ENCODE data around the gene AMPD3.
A peak's percentile ranks its signal among the peaks of the same experiment; 100 is the strongest.

AMPD3 gene

DNA sequence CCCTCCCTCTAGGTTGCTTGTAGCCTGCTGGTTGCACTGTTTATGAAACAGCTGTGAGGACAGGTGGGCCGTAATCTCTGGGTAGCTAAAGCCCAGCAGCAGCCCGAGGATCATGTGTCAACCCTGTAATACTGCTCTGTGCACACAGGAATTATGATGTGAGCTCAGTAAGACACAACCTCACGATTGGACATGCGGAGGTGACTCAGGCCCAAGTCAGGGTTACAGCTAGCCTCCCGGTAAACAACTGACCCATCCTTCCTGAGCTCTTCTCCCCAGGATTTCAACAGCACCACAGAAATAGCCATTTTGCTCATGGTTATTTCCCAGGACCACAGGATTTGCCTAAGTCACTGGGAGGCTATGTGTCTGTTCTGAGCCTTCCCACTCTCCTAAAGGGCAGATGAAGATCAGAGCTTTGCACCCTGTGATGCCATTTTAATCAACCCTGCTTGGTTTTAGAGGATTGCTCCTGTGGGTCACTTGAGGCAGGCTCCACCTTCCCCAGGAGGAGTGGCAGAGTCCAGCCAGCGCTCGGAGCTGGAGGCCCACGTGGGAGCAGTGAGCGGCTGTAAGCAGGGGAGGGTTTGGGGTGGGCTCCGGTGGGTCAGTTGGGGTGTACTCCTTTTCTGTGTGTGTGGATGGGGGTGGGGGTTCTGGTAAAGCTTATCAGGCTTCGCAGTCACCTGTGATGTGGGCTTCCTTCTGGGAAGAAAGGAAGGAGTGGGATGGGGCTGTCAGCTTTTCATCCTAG is at the start of gene AMPD3:
Gene AMPD3 (plus strand): TSS at position 387 of the 754 bp plus-strand sequence. CDS start 6,256 bp downstream, outside the sequence.
- TF ChIP-seq Cebpa-rat (IDR thresholded peaks at IDR 0.05), result no peak
- Histone ChIP-seq H3K9me3 (no peaks in the 10 kb centered on the region), H3K4me2 (peak within 1 kb of the TSS; percentile 95), H3K36me3 (no peaks in the 10 kb centered on the region), H4K20me1 (no peaks in the 10 kb centered on the region), H3K27ac (peak within 1 kb of the TSS; percentile 87), H3K27me3 (peaks cover 10% of the 10 kb centered on the region; the same call in 1 of the 2 replicates), H3K4me3 (peak within 1 kb of the TSS; percentile 62), H3K4me1 (peaks cover 86% of the 10 kb centered on the region), H3K9ac (peak within 1 kb of the TSS; percentile 56)

DNA sequence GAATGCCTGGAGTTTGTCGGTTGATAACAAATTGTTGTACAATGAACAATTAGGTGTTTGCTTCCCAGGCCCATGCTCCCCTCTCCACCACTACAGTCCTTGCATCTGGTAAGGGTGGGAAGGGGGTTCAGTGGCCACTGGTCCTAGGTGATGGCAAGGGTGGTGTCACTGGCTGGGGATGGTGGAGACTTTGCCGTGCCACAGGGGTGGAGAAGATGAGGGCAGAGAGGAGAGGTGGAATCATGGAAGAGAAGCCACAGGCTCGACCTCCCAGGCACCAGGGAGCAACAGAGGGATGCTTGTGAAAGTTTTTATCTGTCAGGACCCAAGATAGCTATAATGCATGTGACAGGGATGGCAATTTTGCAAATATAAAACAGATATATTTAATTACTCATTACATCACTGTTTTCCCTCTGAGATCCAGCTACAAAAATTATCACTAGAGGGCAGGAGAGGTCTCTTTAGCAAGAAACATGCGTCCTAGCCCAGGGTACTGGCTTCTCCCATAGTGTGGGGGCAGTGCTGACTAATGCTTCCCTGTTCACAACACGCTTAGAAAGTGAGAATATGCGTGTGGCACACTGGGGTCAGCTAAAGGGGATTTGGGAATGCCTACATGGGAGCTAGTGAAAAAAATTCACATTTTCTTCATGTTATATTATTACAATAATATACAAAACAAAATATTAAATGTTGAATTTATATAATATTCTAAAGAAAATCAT is 49.0 kb upstream of the AMPD3 start:
- peaks cover 30% of the 10 kb centered on the region for H3K4me1 ChIP-seq
- no peaks in the 10 kb centered on the region for H3K9me3 ChIP-seq
- H3K4me2 ChIP-seq, result no peak overlapping the region
- H3K36me3 ChIP-seq, result no peaks in the 10 kb centered on the region
- H3K27me3 ChIP-seq, result no peaks in the 10 kb centered on the region
- no peak overlapping the region for H3K4me3 ChIP-seq
- no peak for TF ChIP-seq Cebpa-rat (IDR thresholded peaks at IDR 0.05)
- no peaks in the 10 kb centered on the region for H4K20me1 ChIP-seq
- no peak overlapping the region for H3K9ac ChIP-seq
- no peak overlapping the region for H3K27ac ChIP-seq

DNA sequence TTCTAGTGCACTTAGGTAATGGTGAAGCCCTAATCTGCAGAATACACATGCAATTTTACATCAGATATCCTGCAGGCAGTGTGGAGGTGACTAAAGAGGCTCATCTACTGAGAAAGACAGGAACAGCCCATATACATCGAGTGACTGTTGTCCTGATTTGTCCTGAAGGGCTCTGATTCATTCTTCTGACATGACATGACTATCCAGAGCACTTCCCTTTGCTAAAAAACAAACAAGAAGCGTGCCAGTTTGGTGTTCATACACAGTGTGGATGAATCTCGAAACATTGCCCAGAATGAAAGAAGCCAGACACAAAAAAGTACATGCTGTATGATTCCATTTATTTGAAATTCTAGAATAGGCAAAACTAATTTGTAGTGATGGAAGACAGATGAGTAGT is 48.0 kb upstream of the AMPD3 start:
- Histone ChIP-seq H3K9ac (no peak overlapping the region), H4K20me1 (no peaks in the 10 kb centered on the region), H3K4me2 (no peak overlapping the region), H3K4me1 (peaks cover 20% of the 10 kb centered on the region), H3K4me3 (no peak overlapping the region), H3K9me3 (no peaks in the 10 kb centered on the region), H3K27ac (no peak overlapping the region), H3K27me3 (no peaks in the 10 kb centered on the region), H3K36me3 (no peaks in the 10 kb centered on the region)
- no peak for TF ChIP-seq Cebpa-rat (IDR thresholded peaks at IDR 0.05)

DNA sequence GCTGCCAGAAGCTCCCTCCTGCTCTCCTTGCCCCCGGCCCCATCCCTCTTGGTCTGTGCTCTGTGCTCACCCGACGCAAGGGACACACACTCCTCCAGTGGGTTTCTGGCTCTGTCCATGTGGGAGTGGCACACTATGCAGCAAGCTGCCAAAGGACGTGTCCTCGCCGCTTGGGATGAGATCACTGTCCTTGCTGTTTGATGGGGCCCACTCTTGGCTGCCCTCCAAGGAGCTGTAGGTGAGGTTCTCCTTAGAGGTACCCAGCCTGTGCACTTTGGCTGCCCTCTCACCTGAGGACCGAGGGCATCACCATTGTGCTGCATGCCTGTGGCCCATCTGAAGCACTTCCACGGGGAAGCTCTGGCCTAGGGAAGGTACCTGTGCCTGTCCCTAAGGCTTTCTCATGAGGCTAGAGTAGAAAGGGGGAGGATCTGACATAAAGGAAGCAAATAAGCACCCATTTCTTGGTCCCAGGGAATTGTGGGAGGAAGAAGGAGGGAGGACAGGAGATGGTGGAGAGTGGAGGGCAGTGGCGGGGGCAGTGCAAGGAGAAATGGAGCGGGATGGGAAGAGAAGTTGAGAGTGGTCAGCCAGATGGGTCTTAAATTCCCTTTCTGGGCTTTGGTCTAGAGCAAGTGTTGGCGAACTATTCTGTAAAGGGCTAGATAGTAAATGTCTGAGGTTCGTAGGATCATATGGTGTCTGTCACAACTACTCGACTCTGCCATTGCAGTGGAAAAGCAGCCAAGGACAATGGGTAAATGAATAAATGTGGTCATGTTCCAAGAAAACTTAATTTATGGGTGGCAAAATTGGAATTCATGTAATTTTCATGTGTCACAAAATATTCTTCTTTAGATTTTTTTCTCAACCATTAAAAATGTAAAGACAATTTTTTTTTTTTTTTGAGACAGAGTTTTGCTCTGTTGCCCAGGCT is 47.0 kb upstream of the AMPD3 start:
- no peak overlapping the region for H3K4me2 ChIP-seq
- H3K27ac ChIP-seq, result no peak overlapping the region

DNA sequence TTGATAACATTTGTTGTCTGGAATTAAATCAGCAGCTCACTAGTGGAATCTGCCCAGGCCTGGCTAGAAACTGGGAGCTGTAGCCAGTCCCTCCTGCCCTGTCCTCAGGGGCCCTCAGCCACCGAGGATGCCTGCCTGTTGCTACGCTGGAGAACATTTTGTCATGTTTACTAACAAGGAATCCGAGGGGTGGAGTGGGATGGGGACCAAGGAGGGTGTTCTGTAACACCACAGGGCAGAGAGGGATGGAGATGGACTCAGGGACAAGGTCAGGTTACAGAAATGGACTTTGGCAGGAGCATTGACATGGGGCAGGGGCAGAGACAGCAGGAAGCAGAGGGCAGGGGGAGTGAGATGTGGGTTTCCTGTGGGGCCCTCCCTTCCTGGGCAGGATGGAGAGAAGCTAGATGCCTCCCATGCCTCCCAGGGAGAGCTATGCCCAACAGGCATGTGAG is 45.8 kb upstream of the AMPD3 start:
- Histone ChIP-seq H3K4me2 (peak overlapping the region; percentile 73), H3K9me3 (no peaks in the 10 kb centered on the region), H3K9ac (no peak overlapping the region), H4K20me1 (no peaks in the 10 kb centered on the region), H3K27ac (peak overlapping the region; percentile 50), H3K4me1 (peaks cover 34% of the 10 kb centered on the region), H3K4me3 (no peak overlapping the region), H3K27me3 (no peaks in the 10 kb centered on the region), H3K36me3 (no peaks in the 10 kb centered on the region)
- no peak for TF ChIP-seq Cebpa-rat (IDR thresholded peaks at IDR 0.05)

More for the DNA sequence above, 47.0 kb upstream of the AMPD3 start:
- no peak for TF ChIP-seq Cebpa-rat (IDR thresholded peaks at IDR 0.05)
- no peaks in the 10 kb centered on the region for H3K9me3 ChIP-seq
- no peaks in the 10 kb centered on the region for H3K36me3 ChIP-seq
- no peak overlapping the region for H3K4me3 ChIP-seq
- H3K27me3 ChIP-seq, result no peaks in the 10 kb centered on the region
- peaks cover 22% of the 10 kb centered on the region for H3K4me1 ChIP-seq
- no peaks in the 10 kb centered on the region for H4K20me1 ChIP-seq
- H3K9ac ChIP-seq, result no peak overlapping the region

DNA sequence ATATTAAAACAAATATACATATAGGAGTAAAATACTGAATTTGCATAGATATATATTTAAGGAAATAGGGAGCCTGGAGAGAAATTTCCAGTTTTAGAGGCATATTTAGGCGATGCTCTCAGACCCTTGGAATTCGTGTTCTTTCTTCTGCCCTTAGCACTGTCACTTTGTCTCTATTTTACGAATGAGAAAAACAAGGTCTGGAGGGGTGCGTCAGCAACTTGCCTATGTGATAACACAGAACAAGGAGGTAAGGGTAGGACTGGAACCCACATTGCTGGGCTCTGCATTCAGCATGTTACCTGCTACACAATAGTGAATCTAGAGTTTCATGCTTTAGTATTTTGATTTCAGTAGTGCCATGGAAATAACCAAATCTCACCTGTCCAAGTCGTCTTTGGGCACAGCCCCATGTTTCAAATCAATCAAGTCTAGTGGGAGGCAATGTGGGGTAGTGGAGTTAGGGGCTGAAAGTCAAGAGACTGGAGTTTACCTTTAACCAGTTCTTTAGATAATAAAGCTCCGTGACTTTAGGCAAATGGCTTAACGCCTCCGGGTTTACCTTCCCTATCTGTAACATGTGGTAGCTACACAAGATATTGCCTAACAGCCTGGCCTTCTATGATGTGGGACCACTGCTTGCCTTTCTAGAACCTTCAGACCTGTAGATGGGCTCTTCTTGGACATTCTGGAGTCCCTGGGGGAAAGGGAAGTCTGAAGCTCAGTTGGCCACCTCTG is 44.8 kb upstream of the AMPD3 start:
- peak overlapping the region; percentile 73; the same call in 1 of the 2 replicates for H3K4me2 ChIP-seq
- H3K4me3 ChIP-seq, result no peak overlapping the region
- no peaks in the 10 kb centered on the region for H4K20me1 ChIP-seq
- no peak overlapping the region for H3K9ac ChIP-seq
- no peaks in the 10 kb centered on the region for H3K9me3 ChIP-seq
- no peak overlapping the region for H3K27ac ChIP-seq
- peaks cover 45% of the 10 kb centered on the region for H3K4me1 ChIP-seq
- H3K27me3 ChIP-seq, result no peaks in the 10 kb centered on the region
- no peaks in the 10 kb centered on the region for H3K36me3 ChIP-seq
- TF ChIP-seq Cebpa-rat (IDR thresholded peaks at IDR 0.05), result no peak

DNA sequence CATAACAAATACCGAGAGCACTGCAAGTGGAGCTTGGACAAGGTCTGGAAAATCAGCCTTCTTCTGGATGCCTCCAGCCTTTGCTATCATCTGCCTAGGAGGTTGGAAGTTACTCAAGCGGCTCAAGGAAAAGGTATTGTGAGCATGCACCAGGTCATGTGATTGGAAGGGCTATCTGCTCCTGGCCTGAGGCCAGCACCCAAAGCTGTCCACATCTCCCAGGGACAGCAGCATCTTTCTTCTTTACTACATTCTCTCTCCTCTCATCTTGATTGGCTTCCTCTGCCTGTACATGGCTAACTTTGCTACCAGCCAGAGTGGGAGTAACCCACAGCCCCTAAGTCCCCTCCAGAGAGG is 44.2 kb upstream of the AMPD3 start:
- no peaks in the 10 kb centered on the region for H4K20me1 ChIP-seq
- H3K4me3 ChIP-seq, result no peak overlapping the region
- H3K4me2 ChIP-seq, result no peak overlapping the region
- H3K9ac ChIP-seq, result no peak overlapping the region
- no peaks in the 10 kb centered on the region for H3K9me3 ChIP-seq
- peaks cover 50% of the 10 kb centered on the region for H3K4me1 ChIP-seq
- no peaks in the 10 kb centered on the region for H3K36me3 ChIP-seq
- no peak overlapping the region for H3K27ac ChIP-seq
- no peaks in the 10 kb centered on the region for H3K27me3 ChIP-seq
- no peak for TF ChIP-seq Cebpa-rat (IDR thresholded peaks at IDR 0.05)

DNA sequence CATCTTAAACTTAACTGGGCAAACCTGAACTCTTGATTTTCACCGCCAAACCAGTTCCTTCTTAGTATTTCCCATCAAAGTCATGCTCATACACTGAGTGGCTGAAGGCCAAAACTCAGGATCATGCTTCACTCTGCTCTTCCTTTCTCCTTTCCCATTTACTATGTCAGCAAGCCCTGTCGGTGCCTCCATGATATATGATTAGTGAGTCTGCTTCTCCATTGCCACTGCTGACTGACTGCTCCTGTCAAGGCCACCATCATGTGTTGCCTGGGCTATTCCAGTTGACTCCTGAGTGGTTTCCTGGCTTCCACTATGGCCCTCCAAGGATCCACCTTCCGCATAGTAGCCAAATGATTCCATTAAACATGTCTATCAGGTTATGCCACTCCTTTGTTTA is 42.8 kb upstream of the AMPD3 start:
- Histone ChIP-seq H3K27me3 (no peaks in the 10 kb centered on the region), H3K4me1 (peaks cover 61% of the 10 kb centered on the region), H3K9ac (no peak overlapping the region), H3K4me2 (no peak overlapping the region), H3K27ac (no peak overlapping the region), H3K4me3 (no peak overlapping the region), H3K36me3 (no peaks in the 10 kb centered on the region), H3K9me3 (no peaks in the 10 kb centered on the region), H4K20me1 (no peaks in the 10 kb centered on the region)
- TF ChIP-seq Cebpa-rat (IDR thresholded peaks at IDR 0.05), result no peak

DNA sequence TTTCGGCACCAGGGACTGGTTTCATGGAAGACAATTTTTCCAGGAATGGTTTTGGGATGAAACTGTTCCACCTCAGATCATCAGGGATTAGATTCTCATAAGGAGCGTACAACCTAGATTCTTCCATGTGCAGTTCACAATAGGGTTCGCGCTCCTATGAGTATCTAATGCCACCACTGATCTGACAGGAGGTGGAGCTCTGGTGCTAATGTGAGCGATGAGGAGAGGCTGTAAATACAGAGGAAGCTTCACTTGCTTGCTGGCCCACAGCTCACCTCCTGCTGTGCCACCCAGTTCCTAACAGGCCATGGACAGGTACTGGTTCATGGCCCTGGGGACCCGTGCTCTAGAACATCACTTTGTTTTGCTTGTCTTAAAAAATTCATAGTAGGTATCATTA is 41.8 kb upstream of the AMPD3 start:
- TF ChIP-seq Cebpa-rat (IDR thresholded peaks at IDR 0.05), result no peak
- Histone ChIP-seq H4K20me1 (no peaks in the 10 kb centered on the region), H3K9ac (no peak overlapping the region), H3K4me2 (peak overlapping the region; percentile 81), H3K27ac (no peak overlapping the region), H3K4me3 (no peak overlapping the region), H3K4me1 (peaks cover 64% of the 10 kb centered on the region), H3K36me3 (no peaks in the 10 kb centered on the region), H3K27me3 (no peaks in the 10 kb centered on the region), H3K9me3 (no peaks in the 10 kb centered on the region)

All from BLaER1 (cell line).